HG02763 (cell line): ENCODE results near the gene PRCP.

ENCODE experiments used
- ATAC-seq: cut with Tn5 transposase; IDR thresholded peaks from one replicate; pipeline ENCODE4 v1.9.1; 2021; ENCODE audit warnings: mild to moderate bottlenecking, moderate library complexity; ENCODE audit not compliant: unreplicated experiment

The PRCP gene

DNA sequence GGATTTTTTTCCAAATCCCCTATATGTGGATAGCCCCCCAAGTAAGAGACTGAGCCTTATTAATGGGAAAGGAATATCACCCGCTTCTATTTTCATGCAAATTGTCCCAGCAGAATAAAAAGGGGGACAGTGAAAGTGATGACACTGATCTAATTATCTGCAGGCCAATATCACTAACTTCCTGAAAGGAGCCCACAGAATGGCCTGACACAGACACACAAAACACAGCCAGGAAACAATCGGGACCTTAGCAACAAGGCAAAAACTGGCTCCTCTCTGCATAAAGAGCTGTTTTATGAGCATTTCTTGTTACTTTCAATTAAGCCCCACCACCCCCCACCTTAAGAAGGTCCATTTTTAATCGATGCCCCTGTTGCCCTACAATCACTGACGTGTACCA, 112.2 kb downstream of the PRCP start:
- ATAC-seq, result no peak

DNA sequence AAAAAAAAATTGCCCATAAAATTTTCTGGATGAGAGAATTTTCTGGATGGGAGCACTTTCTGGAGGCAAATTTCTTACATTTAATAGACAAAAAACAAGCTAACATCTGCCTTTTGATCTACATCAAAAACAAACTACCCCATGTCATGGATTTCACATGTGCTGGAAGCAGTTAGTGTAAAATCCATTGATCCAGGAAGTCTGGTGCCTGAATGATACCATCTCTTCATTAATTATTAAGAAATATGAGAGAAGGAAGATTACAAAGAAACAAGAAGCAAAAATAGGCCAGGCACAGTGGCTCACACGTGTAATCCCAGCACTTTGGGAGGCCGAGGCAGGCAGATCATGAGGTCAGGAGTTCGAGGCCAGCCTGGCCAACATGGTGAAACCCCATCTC, 113.4 kb downstream of the PRCP start:
- ATAC-seq, result no peak

DNA sequence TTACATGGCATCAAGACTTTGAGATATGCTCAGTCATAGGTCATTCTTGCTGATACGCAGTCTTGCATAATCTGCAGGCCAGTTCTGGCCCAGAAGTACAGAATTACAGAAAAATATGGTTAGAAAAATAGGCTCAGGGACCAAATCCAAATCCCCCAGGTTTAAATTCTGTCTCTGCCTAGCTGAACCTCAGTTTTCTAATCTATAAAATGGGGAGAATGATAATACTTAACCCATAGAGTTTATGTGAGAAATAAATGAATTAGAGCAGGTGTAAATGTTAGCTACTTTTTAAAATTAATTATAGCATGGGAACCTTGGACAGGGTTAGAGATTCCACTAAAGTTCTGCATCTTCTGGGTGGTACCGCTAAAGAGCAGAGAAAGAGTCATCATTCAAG, 114.2 kb downstream of the PRCP start:
- ATAC-seq, result no peak

DNA sequence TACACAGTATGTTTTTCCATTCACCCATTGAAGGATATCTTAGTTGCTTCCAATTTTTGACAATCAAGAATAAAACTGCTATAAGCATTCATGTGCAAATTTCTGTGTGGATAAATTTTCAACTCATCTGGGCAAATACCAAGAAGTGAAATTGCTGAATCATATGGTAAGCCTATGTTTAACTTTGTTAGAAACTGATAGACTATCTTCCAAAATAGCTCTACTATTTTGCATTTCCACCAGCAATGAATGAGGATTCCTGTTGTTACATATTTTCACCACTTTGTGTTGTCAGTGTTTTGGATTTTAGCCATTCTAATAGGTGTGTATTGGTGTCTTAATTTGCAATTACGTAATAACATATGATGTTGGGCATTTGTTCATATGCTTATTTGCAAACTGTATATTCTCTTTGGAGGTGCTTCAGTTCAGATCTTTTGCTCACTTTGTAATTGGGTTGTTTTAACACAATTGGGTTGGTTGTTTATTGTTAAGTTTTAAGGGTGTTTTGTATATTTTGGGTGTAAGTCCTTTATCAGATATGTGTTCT, 117.3 kb downstream of the PRCP start:
- ATAC-seq, result no peak

DNA sequence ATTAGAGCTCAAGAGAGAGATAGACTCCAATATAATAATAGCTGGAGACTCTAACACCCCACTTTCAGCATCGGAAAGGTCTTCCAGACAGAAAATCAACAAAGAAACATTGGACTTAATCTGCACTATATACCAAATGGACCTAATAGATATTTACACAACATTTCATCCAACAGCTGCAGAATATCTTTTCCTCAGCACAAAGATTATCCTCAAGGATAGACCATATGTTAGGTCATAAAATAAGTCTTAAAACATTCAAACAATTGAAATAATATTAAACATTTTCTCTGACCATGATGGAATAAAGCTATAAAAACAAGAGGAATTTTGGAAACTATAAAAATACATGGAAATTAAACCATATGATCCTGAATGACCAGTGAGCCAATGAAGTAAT, 121.5 kb downstream of the PRCP start:
- ATAC-seq, result no peak

DNA sequence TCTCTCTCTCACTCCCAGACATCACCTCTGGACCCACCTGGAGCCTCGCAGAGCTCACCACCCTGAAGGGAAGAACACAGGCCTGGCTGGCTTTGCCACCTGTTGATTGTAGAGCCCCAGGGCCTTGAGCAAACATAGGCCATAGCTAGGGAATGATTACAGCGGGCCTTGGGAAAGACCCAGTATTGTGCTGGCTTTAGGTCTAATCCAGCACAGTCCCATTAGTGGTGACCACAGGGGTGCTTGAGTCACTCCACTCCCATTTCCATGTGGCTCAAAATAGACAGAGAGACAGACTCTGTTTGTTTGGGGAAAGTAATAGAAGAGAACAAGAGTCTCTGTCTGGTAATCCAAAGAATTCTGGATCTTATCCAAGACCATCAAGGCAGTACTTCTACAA, 123.9 kb downstream of the PRCP start:
- ATAC-seq, result no peak

DNA sequence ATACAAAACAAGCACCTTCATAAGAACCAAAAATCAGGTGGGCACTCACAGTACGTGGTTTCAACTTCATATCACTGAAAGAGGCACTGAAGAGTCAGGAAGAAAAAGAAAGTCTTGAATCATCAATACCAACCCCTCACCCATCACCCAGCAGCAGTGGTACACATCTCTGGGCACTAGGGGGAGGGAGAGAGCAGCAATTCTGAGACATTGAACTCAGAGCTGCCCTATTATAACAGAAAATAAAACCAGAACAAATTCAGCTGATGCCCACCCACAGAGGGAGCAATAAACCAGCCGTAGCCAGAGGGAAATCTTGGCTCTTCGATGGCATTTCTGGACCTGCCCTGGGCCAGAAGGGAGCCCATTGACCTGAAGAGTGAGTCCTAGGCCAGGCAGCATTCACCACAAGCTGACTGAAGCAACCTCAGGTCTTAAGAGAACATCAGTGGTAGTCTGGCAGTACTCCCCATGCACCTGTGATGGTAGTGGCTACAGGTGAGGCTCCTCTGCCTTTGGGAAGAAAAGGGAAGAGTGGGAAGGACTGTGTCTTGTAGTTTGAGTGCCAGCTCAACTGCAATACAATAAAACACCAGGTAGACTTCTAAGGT, 124.4 kb downstream of the PRCP start:
- peak; percentile 99 for ATAC-seq

DNA sequence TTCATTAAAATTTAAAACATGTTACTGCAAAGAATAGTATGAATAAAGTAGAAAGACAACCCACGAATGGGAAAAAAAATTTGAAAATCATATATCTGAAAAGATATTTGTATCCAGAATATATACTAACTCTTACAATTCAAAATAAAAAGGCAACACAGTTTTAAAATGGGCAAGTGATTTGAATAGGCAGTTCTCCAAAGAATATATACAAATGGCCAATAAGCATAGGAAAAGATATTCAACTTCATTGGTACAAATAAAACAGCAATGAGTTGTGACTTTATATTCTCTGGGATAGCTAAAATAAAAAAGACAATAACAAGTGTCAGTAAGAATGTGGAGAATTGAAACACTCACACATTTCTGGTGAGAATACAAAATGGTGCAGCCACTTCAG, 125.0 kb downstream of the PRCP start:
- ATAC-seq, result no peak
